ENCODE data around the gene SOX5. TPM values are rescaled to one million over a fixed set of nuclear protein-coding genes. Genes with fewer than 3 reads are reported as not detected.

SOX5 gene
- polyA plus RNA-seq, 1 of the 3 experiments (the other 2 are of a cell fraction), result 0.21 TPM

DNA sequence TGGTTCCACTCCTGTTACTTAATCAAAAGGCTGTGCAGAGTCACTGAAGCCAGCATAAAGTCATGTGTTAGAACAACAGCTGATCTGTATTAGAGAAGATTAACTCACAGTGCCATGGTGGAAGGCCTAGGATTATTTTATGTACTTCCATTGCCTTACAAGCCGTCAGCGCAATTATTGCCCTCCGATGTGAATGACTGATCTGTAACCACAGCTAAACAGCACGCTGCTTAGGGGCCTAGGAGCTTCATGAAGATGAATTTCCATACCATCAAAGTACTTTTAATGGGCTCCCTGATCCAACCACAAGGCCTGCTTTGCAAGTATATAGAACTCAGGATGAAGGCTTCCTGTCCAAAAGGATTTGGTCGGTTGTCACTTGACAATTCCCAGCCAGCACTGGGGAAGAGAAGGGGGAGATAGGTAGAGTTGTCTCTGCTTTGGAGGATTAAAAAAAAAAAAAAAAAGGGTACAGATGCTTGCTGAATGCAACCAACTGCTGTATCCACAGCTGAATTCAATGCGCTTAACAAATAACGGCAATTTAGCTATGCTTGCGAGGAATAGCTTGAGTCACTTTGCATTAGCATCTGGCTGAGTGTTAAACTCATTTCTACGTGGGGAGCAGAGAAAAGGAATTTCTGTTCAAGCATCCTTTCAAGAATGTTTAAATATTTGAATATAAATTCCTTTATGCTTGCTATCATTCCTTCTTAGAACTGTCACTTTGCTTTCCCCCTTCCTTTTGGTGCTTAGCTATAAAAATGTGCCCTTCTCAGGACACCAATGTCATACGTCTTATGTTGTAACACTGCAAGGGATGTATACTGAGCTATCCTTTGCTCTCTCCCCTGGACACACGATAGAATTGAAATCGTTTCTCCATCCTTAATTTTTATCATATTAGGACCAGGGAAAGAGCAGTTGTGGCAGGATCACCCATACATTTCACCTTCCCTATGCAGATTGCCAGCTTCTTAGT, 387.8 kb downstream of the SOX5 start:
- H3K9me3 ChIP-seq, result no peaks in the 10 kb centered on the region
- H3K4me2 ChIP-seq, result no peak overlapping the region
- H2AFZ ChIP-seq (ENCODE audit: low read depth), result no peak overlapping the region
- no peaks in the 10 kb centered on the region for H3K79me2 ChIP-seq (ENCODE audit: insufficient read depth)
- TF ChIP-seq, protein P1, sequence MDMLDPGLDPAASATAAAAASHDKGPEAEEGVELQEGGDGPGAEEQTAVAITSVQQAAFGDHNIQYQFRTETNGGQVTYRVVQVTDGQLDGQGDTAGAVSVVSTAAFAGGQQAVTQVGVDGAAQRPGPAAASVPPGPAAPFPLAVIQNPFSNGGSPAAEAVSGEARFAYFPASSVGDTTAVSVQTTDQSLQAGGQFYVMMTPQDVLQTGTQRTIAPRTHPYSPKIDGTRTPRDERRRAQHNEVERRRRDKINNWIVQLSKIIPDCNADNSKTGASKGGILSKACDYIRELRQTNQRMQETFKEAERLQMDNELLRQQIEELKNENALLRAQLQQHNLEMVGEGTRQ (IDR thresholded peaks at IDR 0.05; ENCODE audit: borderline replicate concordance, low read depth, low read length), result no peak
- TF ChIP-seq RFX5 (IDR thresholded peaks at IDR 0.05; ENCODE audit: low read length) (no peak), NFIC (IDR thresholded peaks at IDR 0.05; ENCODE audit: borderline replicate concordance) (no peak), JUND (IDR thresholded peaks at IDR 0.05) (no peak), YY1 (IDR thresholded peaks at IDR 0.05; ENCODE audit: low read depth) (no peak), EZH2phosphoT487 (IDR thresholded peaks at IDR 0.05; ENCODE audit: borderline replicate concordance, low read depth) (no peak), MEF2A (IDR thresholded peaks at IDR 0.05; ENCODE audit: borderline replicate concordance, low read depth) (no peak), SIN3A (IDR thresholded peaks at IDR 0.05; ENCODE audit: borderline replicate concordance, low read depth, low read length) (no peak), GABPA (IDR thresholded peaks at IDR 0.05; ENCODE audit: low read depth) (no peak), MXI1 (IDR thresholded peaks at IDR 0.05; ENCODE audit: low read depth, low read length) (no peak), CHD2 (IDR thresholded peaks at IDR 0.05; ENCODE audit: low read length, partially characterized antibody) (no peak)
- TF ChIP-seq, protein P2, sequence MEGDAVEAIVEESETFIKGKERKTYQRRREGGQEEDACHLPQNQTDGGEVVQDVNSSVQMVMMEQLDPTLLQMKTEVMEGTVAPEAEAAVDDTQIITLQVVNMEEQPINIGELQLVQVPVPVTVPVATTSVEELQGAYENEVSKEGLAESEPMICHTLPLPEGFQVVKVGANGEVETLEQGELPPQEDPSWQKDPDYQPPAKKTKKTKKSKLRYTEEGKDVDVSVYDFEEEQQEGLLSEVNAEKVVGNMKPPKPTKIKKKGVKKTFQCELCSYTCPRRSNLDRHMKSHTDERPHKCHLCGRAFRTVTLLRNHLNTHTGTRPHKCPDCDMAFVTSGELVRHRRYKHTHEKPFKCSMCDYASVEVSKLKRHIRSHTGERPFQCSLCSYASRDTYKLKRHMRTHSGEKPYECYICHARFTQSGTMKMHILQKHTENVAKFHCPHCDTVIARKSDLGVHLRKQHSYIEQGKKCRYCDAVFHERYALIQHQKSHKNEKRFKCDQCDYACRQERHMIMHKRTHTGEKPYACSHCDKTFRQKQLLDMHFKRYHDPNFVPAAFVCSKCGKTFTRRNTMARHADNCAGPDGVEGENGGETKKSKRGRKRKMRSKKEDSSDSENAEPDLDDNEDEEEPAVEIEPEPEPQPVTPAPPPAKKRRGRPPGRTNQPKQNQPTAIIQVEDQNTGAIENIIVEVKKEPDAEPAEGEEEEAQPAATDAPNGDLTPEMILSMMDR (IDR thresholded peaks at IDR 0.05), result no peak
- TF ChIP-seq, protein P3, sequence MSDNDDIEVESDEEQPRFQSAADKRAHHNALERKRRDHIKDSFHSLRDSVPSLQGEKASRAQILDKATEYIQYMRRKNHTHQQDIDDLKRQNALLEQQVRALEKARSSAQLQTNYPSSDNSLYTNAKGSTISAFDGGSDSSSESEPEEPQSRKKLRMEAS (IDR thresholded peaks at IDR 0.05; ENCODE audit: low read depth), result no peak
- TF ChIP-seq, protein P4, sequence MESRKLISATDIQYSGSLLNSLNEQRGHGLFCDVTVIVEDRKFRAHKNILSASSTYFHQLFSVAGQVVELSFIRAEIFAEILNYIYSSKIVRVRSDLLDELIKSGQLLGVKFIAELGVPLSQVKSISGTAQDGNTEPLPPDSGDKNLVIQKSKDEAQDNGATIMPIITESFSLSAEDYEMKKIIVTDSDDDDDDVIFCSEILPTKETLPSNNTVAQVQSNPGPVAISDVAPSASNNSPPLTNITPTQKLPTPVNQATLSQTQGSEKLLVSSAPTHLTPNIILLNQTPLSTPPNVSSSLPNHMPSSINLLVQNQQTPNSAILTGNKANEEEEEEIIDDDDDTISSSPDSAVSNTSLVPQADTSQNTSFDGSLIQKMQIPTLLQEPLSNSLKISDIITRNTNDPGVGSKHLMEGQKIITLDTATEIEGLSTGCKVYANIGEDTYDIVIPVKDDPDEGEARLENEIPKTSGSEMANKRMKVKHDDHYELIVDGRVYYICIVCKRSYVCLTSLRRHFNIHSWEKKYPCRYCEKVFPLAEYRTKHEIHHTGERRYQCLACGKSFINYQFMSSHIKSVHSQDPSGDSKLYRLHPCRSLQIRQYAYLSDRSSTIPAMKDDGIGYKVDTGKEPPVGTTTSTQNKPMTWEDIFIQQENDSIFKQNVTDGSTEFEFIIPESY (IDR thresholded peaks at IDR 0.05; ENCODE audit: borderline replicate concordance, low read depth), result no peak
- no peak overlapping the region for H3K27ac ChIP-seq (ENCODE audit: low read depth in 2 of 2, low read length in 1 of 2)
- no peaks in the 10 kb centered on the region for H4K20me1 ChIP-seq (ENCODE audit: insufficient read depth)
- no peak for DNase-seq
- no peak overlapping the region for H3K9ac ChIP-seq
- H3K4me1 ChIP-seq (ENCODE audit: control insufficient read depth in 1 of 2, insufficient read depth in 2 of 2, low read depth in 1 of 2, low read length in 1 of 2), result peaks cover 0 to 4% of the 10 kb centered on the region in 2 experiments; a peak in 2 of 4 replicates
- POLR2A ChIA-PET, result no interaction called here
- no peaks in the 10 kb centered on the region for H3K9me2 ChIP-seq
- no peaks in the 10 kb centered on the region for H3K36me3 ChIP-seq (replicated peaks in 1 of 2; ENCODE audit: control insufficient read depth in 1 of 2, insufficient read depth in 2 of 2, low read length in 1 of 2)
- H3K4me3 ChIP-seq (ENCODE audit: low read depth in 2 of 2, low read length in 1 of 2), result no peak overlapping the region
- H3F3A ChIP-seq (replicated peaks; ENCODE audit: insufficient read depth), result no peaks in the 10 kb centered on the region
- no peaks in the 10 kb centered on the region for H3K27me3 ChIP-seq (ENCODE audit: insufficient read depth)
- WGBS (ENCODE audit: low lambda C conversion rate), result 61% methylated on average over 12 of the region's 12 CpGs
- CTCF ChIA-PET, result no interaction called here

Measured in SK-N-SH (cell line).